Measurements from ENCODE around the gene IKBIP.
"Not testable (repeated sequence)": the region's sequence is repeated elsewhere in the genome, so short reads cannot be mapped to it uniquely, and the experiment has no call there.

The IKBIP gene, protein sequence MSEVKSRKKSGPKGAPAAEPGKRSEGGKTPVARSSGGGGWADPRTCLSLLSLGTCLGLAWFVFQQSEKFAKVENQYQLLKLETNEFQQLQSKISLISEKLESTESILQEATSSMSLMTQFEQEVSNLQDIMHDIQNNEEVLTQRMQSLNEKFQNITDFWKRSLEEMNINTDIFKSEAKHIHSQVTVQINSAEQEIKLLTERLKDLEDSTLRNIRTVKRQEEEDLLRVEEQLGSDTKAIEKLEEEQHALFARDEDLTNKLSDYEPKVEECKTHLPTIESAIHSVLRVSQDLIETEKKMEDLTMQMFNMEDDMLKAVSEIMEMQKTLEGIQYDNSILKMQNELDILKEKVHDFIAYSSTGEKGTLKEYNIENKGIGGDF
- total RNA-seq: 3.9 reads per million, percentile 15 among the genes with 10 or more reads in this experiment

DNA sequence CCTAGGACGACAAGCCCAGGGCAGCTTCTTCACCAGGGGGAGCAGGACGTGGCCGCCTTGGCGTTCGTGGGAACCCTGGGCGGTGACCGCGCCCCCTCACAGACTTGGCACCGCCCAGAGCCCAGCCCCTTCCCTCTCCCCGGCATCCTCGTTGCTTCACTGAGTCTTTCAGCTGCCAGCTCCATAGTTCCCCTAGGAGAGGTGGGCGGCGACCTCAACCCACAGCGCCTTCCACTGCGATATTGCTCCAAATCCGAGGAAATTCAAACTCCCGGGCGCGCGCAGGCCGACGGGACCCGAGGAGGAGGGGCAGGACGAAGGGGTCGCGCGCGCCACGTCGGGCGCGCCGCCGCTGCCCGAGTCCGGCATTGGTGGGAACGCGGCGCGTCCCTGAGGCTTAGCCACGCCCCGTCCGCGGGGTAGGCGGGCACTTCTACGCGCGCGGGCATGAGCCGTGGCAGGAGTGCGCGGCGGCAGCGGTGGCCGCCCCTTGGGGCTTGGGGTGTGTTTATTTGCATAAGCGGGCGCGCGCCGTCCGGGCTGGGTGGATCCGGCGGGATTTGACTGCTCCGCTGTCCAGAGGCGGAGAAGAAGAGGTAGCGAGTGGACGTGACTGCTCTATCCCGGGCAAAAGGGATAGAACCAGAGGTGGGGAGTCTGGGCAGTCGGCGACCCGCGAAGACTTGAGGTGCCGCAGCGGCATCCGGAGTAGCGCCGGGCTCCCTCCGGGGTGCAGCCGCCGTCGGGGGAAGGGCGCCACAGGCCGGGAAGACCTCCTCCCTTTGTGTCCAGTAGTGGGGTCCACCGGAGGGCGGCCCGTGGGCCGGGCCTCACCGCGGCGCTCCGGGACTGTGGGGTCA, at the start of gene IKBIP, which contains the start of gene APAF1:
TSS of gene IKBIP (minus strand) at position 77 of the 860 bp plus-strand sequence. CDS start 87 bp downstream, outside the sequence.
TSS of gene APAF1 (plus strand) at position 579 of the 860 bp plus-strand sequence. CDS start 3,070 bp downstream, outside the sequence.
- peak; percentile 95 for DNase-seq

DNA sequence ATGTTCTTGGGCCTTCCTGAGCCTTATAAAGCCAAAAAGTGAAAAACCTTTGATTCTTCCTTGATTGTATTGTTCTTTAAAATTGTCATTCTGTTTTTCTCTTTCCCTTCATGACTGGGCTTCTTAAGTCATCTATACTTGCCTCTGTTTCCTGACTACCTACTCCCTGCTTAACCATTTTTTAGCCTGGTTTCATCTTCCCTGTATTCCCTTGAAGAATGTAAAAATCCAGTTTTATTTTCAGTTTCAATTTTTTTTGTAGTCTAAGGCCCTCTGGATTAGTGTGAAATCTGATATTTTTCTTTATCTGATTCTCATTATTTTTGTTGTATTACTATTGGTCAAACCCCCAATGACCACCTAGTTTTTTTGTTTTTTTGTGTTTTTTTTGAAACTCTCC, 46.8 kb upstream of the IKBIP start:
- no peak for DNase-seq

DNA sequence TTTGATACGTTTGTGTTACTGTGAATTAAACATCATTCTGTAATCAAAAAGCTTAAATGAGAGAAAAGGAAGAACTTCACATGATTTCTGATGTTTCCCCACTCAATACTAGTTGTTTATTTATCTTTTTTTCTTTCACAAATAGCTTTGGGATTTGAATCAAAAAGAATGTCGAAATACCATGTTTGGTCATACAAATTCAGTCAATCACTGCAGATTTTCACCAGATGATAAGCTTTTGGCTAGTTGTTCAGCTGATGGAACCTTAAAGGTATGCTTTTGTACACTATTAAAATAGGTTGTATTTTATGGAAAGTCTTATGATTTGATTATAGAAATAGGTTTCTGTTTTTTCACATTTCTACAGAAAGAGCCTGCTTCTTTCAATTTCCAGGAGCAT, 42.0 kb upstream of the IKBIP start:
- DNase-seq: no peak

DNA sequence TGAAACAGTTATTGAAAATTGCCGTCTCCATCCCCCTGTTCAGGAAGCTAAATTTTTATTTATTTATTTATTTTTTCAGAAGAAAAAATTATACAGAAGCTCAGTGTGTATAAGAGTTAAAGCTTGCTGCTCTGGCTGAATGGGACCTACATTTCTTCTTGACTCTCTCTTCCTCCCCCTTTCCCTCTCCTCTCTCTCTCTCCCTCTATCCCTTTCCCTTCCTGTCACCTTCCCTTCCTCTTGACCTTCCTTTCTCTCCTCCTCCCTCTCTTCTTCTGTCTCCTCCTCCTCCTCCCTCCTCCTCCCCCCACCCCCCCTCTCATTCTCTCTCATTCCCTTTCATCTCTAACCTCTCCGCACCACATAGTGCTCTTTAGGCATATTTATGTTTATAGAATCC, 39.6 kb upstream of the IKBIP start:
- no peak for DNase-seq

DNA sequence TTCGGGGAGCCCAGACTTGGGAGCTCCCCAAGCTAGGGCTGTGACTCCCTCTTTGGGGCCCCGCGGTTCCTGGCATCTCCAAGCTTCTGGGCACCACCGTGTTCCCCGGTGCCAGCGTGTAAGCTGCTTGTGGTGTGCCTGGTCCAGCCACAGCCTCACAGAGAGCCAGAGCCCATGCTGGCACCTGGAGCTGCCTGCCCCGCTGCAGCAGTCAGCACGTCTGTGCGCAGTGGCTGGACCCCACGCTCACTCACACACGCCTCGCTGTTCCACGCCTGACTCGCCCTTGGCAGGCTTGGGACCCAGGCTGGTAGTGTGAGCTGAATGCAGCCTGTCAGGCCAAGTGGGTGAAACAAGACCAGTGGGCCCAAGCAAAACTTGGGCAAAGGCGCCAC, 35.0 kb upstream of the IKBIP start:
- no peak for DNase-seq

DNA sequence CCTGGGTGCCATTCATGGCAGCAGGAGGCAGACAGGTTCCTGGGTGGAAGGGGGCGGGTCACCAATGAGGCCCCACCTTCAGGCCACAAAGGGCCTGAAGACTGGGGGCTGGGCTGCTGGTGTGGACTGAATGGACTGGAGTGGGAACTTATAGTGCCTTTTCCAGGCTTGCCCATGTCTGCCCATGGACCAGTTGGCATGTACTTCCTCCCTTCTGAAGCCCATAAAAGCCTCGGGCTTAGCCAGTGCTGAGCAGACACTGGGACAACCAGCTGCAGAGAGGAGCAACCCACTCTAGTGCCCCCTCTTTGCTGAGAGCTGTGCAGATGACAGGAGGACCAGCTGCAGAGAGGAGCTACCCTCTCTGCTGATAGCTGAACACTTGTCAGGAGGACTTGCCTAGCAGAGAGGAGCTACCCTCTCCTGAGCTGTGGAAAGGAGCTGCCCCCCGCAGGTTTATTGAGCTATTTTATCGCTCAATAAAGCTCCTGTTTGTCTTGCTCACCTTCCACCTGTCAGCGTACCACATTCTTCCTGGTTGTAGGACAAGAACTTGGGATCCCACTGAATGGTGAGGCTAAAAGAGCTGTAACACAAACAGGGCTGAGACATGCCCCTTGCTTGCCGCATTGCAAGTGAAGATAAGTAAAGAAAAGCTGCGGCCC, 34.5 kb upstream of the IKBIP start:
- DNase-seq: no peak

DNA sequence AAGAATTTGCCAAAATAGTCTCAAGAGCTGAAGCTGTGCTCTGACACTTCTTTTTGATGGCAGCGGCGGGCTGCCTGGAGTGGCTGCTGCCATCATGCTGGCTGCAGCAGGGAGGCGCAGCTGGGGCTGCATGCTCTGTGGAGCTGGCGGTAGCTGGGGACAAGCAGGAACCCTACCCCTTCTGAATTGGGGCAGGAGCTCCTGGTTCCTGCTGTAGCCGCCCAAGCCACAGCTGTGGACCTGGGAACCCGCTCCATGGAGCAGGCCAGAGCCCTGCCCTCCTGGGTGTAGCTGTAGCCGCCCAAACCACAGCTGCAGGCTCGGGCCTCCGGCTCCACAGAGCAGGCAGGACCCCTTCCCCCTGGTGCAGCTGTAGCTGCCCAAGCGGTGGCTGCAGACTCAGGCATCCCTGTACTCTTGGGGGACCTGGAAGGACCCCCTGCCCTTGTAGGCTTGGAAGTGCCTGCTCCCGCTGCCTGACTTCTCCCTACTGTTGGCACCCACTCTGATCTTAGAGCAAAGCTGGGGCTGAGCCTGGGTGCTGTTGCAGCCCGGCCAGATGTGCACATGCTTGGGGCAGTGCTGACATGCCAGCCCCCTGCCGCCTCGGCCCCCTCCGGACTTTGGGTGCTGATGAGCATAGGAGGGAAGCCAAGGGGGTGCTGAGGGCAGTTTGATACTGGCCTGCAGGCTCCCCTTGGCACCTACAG, 33.8 kb upstream of the IKBIP start:
- no peak for DNase-seq

DNA sequence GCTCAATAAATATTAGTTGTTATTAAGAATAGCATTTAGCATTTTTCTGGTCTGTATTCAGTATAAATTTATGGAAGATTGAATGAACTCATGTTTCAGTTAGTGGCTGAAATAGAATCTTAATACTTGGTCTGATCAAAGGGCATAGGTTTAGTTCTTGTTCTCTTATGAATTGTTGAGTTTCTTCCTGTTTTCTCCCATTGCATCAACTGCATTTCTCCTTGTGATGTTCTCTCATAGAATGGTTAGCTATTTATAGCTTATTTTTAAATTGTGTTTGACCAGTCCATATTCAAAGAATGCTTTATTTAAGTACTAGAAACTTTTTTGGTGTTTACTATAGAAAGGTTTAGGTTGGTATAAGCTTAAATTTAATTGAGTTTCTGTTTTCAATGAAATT, 30.3 kb upstream of the IKBIP start:
- no peak for DNase-seq

DNA sequence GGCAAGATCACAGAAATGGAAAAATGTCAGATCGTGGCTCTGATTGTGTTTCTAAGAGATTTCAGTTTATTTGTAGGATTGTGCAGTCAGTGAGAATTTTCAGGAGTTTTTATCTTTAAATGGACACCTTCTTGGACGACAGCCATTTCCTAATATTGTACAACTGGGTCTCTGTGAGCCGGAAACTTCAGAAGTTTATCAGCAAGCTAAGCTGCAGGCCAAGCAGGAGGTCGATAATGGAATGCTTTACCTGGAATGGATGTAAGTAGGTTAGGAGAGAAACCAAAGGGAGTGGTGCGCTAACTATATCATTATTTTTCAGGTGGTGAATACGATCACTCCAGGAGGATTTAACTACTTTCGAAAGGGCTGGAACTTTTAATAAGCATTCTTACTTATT, 26.9 kb upstream of the IKBIP start:
- no peak for DNase-seq

DNA sequence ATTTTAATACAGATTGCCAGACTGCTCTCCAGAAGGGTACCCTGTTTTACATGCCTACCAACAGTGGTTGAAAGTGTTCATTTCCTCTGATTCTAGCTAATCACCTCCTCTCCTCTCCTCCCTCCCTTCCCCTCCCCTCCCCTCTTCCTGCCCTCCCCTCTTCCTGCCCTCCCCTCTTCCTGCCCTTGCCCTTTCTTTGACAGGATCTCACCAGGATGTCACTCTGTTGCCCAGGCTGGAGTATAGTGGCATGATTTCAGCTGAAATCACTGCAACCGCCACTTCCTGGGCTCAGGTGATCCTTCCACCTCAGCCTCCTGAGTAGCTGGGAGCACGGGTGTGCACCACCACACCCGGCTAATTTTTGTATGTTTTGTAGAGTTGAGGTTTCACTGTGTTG, 25.2 kb upstream of the IKBIP start:
- no peak for DNase-seq

DNA sequence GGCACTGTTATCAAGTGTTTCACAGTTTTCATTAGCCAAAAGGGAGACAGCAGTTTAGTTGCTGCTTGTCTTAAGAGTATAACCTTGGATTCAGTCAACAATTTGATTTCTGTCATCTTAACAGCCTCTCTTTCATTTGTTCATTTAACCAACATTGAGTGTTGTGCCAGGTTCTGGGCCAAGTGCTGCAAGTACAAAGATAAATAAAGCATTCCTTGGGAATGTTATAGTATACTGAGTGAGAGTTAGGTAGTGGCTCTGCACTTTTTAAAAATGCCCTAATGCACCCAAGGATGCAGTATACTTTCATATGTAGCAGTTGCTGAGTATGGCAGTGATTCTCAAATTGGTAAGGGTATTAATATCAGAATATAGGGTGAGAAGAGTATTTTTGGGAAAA, 15.9 kb upstream of the IKBIP start:
- no peak for DNase-seq

DNA sequence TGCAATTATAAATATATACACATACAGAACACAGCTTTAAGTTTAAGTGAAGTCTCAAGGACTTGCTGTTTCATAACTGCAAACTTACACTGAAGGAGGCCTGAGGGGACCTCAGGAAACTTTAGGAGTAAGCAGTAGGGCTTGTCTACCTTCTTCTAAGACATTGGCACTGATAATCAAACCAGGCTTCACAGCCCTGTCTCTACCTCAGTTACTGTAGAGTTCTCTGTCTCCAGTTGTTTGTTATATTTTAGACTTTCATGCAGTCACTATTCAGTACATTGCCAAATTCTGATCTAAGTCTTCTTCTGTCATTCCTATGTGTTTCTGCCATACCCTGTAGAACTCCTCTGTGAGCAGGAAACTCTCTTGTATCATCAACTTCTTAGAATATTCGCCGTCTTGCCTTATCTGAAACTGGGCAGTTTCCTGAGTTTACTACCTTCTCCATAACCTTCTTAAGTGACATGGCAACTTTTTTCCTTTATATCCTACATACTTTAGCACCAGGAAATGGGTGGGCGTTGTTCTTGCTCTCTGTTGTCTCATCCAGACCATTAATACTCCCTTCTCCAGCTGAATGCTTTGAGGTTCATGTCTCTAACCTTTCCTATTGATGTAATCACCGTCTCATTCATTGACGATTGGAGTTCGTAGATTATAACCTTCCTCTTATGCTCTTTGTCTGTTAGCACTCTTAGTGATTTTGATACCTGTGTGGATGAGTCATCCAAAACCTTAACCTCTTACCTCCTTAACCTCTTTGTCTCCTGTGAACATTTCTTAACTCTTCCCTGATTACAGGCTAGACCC, 11.9 kb upstream of the IKBIP start:
- DNase-seq: no peak

DNA sequence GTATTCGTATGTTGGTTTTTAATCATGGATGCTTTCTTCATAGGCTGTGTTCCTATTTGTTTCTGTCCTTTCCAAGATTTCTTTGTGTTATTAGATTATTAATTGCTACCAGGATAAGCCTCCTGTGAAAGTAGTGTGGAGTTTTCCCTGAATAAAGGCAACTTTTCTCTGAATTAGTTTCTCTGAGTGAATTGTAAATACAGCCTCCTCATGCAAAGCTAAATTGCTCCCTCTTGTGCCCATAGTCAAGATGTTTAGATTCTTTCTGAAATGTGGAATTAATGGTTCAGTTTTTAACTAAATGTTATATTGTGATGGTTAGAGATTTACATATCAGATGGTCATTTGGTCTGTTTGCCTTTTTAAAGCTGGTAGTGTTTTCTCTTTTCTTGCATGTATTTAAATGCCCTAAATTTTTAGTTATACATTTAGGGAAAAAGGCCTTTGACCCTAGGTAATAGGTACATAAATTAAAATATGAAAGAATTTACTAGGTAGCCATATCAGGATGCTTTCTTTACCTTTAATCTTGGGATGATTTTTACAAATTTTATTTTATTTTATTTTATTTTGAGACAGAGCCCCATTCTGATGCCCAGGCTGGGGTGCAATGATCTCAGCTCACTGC, 9.4 kb upstream of the IKBIP start:
- no peak for DNase-seq

DNA sequence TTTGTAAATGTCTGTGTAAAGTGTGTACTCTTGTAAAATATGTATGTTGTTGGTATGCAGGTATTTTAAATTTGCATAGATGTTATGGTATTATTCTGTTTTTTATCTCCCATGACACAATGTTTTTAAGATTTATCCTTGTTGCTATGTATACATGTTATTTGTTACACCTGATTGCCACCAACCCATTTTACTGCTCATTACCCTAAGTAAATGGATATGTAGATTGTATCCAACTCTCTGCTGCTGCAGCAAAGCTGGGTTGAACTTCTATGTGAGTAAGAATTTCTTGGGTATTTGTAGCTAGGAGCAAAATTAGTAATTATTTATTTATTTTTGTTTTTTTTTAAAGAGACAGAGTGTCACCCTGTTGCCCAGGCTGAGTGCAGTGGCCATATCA, 6.7 kb upstream of the IKBIP start:
- DNase-seq: no peak

DNA sequence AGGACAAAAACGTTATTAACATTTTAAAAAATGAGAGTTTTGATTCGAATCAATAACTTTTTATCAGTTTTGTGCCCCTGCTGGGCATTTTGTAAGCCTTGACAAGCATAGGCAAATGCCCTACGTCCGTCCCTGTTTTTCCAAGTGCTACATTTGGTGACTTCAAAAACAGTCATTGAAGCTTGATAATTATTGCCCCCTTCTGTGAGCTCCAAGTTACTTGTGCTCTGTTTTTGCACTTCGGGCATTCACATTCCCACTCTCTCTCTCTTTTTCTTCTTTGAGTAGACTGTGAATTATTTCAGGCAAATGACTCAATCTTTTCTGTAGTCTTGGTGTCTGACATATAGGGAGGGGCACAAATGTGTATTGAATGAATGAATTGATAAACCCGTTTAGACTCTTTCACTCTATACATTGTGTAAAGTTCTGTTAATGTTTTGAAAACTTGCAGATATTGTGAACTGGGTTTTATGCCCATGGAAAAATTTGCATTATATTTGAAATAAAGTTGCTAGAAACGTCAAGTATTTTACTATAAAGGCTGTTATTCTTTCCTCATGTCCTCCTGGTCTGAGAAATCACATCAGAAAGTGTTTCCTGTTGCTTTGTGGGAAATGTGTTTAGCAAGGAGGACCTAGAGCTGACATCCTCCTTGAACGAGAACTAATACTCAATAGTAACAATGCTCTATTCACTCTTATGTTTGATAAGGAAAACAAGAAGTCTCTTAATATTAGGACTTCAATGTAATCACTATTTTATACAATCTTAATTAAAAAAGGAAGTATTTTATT, 1.9 kb upstream of the IKBIP start:
- DNase-seq: no peak

DNA sequence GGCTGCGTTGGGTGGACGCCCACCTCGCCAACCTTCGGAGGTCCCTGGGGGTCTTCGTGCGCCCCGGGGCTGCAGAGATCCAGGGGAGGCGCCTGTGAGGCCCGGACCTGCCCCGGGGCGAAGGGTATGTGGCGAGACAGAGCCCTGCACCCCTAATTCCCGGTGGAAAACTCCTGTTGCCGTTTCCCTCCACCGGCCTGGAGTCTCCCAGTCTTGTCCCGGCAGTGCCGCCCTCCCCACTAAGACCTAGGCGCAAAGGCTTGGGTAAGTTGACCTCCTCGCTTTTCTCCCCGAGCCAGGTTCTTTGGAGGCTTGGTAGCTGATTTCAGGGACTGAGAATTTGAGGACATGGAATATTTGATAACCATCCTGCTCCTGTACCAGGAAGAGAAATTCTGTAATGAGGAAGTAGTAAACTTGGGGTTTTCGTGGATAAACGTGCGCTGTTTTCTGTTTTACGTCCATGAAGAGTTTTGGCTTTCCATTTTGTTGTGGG, 1.0 kb upstream of the IKBIP start:
- no peak for DNase-seq

DNA sequence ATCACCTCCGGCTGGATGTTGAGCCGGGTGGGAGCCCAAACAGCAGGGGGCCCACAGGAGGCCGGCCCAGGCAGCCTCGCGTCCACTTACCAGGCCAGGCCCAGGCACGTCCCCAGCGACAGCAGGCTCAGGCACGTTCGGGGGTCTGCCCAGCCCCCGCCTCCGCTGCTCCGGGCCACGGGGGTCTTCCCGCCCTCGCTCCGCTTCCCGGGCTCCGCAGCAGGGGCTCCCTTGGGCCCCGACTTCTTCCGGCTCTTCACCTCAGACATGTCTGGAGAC, 216 bp downstream of the IKBIP start:
- DNase-seq: no peak

DNA sequence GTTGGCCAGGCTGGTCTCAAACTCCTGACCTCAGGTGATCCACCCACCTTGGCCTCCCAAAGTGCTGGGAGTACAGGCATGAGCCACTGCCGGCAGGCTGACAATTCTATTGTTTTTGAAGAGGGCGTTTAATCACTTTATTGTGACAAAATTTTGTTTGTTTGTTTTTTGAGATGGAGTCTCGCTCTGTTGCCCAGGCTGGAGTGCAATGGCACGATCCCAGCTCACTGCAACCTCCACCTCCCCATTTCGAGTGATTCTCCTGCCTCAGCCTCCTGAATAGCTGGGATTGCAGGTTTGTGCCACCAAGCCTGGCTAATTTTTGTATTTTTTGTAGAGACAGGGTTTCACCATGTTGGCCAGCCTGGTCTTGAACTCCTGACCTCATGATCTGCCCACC, 1.8 kb downstream of the IKBIP start:
- DNase-seq: not testable (repeated sequence)

DNA sequence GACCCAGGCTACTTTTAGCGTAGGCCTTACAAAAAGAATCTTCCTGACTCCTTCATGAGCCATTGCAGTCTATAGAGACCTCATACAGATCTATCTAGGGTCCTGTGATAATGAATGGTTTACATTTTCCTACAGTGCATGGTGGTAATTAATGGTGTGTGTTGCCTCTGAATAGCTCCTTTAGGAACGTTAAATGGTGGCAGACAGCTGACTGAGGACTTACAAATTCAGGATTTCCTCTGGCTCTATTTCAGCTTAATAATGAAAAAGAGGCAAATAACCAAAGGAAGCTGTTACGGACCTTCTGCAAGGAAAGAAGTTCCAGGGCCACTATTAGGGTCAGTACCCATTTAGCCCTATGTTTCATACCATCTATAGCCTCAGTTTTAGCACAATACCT, 5.1 kb downstream of the IKBIP start:
- no peak for DNase-seq

DNA sequence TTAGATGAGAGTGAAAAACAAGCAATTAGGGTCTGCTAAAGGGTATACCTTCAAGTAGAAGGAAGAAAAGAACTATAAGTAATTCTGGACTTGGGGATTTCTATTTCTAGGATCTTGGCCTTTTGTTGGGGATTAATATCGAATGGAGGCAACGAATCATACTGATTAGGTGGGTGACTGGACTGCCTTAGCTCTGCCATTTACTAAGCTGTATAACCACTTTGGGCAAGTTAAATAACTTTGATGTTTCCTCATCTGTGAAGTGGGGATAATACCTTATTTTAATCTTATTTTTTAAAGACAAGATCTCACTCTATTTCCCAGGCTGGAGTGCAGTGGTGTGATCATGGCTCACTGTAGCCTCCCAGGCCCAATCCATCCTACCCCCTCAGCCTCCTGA, 6.6 kb downstream of the IKBIP start:
- DNase-seq: no peak

DNA sequence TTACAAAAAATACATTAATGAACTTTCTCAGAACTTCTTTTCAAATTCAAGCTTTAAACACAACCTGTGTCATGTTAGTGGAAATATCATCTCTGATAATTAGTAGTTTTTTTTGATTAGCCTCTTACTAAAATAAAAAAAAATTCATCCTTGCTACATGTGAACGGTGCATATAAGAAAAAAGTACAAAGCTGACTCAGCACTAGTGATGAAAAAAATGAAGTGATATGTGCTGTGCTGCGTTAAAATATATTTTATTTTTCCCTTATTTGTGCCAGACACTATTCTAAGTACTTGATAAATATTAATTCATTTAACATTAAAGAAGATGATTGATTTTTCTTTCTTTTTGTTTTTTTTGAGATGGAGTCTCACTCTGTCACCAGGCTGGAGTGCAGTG, 7.5 kb downstream of the IKBIP start:
- no peak for DNase-seq

Measured in effector CD4-positive, alpha-beta T cell (primary cell).